NCI-H1105 (cell line): ENCODE data around the gene MZF1.
"Not testable (repeated sequence)": the region's sequence is repeated elsewhere in the genome, so short reads cannot be mapped to it uniquely, and the experiment has no call there.

Experiments
- DNase-seq: peaks from one replicate; lab custom pipeline; 2025; lab: John Stamatoyannopoulos, UW

Gene MZF1

DNA sequence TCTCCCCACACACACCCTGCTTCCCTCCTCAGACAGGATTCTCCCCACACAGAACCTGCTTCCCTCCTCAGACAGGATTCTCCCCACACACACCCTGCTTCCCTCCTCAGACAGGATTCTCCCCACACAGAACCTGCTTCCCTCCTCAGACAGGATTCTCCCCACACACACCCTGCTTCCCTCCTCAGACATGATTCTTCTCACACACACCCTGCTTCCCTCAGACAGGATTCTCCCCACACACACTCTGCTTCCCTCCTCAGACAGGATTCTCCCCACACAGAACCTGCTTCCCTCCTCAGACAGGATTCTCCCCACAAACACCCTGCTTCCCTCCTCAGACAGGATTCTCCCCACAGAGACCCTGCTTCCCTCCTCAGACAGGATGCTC, 34.0 kb downstream of the MZF1 start:
- not testable (repeated sequence) for DNase-seq

DNA sequence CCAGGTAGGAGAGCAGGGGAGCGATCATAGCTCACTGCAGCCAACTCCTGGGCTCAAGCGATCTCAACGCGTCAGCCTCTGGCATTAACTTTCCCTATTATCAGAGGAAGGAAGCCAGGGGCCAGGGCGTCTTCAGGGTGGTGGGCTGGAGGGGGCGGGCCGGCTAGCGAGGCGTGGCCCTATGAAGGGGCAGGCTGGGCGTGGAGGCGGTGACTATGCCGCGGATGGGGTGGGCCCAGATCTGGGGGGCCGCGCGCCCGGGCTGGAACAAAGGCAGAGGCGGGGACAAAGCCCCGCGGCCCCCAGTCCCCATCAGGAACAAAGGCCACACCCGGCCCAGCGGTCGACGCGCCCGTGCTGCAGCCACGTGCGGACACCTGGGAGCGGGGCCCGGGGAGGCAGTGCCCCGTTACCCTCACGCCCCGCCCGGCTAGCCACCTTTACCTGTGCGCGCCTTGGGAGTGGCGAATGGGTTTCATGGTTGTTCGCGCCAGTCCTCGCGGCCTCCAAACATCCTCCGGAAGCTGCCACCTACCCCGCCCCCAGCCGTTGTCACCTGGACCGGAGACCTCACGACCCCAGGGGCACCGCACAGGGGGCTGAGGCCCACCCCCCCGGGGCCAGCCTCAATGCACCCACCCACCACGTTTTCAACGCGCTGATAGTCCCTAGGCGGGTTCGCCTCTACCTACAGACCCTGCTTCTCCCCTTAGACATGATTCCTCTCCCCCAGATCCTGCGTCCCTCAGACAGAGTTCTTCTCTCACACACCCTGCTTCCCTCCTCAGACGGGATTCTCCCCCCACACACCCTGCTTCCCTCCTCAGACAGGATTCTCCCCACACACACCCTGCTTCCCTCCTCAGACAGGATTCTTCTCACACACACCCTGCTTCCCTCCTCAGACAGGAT, 34.6 kb downstream of the MZF1 start:
- no peak for DNase-seq

DNA sequence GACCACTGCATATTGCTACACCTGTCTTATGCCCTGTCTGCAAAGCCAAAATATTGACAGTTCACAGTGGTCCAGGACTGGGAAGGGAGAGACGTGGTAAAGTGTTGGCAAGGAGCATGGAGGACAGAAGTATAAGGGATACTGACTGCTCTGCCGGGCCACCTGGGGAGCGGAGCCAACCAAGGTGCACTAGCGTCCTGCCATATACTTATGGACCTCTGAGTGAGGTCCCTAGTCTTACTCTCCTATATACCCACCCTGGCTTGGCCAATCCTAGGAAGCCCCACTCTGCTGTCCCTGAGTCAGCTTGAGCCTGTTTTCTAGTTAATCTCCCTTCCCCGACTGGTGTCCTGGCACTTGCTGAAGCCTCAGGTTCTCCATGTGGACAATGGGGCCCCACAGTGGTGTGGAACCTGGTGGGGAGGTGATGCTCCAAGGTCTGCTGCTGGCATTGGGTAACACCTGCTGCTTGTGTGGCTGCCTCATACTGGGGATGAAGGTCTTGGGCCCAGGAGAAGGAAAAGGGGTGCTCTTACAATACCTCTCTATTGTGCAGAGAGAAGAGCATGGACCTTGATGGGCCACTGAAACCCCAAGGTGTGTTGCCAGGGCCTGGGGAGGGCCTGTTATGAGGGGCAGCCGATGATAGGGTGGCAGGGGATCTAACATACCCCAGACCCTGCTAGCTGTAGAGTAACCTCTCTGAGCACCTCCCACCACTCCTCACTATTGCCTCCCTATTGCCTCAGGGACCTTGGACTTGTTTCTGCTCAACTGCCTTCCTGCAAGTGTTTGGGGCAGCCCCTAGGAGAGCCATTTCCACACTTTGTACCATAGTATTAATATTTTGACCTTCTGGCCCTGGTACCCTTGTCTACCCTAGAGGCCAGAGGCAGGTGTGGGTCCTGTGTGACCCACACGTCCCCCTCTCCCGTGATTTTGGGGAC, 36.0 kb downstream of the MZF1 start:
- no peak for DNase-seq

DNA sequence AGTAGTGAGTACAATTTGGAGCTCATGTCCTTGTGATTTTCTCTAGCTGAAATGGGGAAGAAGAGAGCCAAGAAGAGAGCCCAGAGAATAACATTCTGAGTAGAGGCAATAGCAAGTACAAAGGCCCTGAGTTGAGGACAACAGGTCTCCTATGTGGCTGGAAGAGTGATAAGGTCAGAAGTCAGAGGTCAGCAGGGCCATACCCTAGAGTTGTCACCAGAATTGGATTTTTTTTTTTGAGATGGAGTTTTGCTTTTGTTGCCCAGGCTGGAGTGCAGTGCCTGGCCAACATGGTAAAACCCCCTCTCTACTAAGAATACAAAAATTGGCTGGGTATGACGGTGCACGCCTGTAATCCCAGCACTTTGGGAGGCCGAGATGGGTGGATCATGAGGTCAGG, 37.3 kb downstream of the MZF1 start:
- DNase-seq = no peak

DNA sequence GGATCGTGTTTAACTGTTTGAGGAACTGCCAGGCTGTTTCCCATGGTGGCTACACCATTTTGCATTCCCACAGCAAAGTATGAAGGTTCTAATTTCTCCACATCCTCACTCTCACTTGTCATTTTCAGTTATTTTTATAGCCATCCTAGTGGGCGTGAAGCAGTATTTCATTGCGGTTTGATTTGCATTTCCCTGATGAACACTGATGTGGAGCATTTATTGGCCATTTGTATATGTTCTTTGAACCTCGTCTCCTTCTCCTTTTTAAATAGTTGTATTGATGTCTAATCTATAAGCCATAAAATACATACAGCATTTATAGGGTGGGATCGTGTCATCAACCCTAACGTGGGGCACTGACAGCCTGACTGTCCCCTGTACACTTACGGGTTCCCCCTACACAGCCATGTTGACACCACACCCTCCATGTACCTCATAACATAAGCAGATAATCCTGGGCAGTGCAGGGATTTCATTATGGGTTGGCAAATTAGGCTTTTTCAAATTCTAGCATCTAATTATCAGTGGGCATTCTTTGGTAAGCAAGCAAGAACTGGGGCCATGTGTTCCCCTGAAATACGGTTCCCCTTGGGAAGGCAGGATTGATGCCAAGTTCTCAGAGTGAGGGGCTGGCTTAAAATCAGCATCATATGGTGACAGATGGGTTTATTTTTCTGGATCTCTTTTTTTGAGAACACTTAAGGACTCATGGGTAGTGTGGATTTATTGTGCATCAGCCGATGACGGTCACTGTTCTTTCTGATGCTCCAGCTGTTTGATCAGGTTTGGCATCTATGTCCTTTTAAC, 41.9 kb downstream of the MZF1 start:
- no peak for DNase-seq

DNA sequence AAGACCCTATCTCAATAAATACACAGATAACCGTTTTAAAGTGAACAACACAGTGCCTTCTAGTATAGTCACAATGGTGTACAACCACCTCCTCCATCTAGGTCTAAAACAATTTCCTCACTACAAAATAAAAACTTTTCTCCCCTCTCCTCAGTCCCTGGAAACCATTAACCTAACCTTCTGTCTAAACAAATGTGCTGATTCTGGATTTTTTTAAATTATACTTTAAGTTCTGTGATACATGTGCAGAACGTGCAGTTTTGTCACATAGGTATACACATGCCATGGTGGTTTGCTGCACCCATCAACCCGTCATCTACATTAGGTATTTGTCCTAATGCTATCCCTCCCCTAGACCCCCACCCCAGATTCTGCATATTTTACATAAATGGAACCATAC, 43.7 kb downstream of the MZF1 start:
- no peak for DNase-seq

DNA sequence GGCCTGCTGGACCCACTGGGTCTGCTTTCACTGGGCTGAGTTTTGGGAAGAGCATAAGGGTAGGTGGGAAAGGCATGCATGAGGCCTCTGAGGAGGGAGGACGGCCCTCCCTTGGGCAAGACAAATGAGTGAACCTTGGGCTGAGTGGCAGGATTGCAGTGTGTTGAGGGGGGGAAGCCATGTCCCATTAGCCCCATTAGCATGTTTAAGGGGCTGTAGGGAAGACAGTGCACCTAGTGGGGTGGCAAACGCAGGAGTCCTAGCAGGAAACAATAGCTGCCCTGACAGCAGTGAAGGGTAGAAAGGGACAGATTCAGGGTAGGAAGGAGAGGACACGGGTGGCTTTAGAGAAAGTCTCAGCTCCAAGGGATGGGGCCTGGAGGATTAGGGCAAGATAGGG, 50.4 kb downstream of the MZF1 start:
- no peak for DNase-seq

DNA sequence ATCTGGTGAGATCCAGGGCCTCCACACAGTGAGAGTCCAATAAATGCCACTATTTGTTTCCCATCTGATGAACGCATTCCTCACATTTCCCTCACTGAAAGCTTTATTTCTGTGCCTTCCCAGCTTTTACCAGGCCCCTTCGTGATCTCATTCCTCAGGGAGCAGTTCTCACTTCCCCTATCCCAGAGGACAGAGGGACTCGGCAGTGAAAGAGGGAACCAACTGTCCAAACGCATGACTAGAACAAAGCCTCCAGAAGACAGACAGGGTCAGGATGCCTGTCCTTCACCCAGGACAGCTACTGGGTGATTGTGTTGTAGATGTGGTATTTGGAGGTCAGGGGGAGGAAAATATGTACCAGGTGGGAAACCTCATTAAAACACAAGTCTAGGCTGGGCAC, 51.5 kb downstream of the MZF1 start:
- no peak for DNase-seq

DNA sequence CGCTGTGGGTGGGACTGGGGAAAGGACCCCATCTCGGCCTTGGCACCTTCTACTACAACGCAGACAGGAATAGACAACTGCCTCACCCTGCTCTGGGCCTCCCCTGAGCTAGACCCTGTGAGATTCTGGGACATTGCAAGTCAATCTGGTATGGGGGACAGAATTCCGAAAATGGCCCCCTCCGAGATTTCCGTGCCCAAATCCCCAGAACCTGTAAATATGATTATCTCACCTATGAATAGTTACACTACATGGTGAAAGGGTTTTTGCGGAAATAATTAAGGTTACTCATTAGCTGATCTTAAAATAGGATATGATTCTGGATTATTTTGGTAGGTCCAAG, 52.9 kb downstream of the MZF1 start:
- no peak for DNase-seq

DNA sequence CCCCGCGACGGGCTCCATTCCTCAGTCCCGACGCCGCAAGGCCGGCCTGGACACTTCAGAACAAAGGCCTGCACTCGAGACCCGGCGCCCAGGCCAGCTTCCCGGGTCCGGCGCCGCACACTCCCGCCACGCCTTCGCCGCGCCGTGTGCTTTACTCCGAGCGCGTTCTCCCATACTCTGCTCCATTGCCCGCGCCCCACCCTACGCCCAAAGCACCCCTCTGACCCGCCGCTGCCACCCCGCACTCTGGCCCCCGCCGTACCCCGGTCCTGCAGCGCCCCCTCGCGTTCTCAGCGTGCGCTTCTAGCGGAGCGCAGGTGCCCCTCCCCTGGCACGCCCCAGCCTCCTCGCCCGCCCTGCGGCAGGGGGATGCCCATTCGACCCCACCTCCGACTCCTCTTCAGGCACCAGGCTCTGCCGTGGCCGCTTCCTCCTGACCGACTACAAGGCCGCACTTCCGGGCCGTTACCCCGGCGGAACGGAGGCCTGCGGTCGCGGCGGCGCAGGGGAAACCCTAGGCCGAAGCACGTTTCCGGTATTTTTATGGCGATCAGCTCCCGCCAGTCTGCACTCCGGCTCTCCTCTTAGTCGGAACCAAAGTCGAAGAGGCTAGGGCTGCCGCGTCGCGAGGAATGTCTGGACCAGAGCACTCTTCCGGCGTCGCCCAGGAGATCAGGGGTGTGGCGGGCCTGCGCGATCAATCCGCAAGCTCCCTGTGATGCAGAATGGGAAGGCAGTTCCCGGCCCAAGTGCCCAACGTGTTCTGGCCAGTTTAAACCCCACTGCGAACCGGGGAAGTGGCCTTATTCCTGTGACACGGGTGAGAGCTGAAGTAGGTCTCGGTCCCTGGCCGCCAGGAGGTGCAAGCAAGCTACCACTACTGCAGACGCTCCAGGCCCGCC, 53.5 kb downstream of the MZF1 start, which contains the start of gene ZBTB45:
TSS of gene ZBTB45 (minus strand) at position 456 of the 902 bp plus-strand sequence. CDS start 2,137 bp downstream, outside the sequence.
- peak; percentile 92 for DNase-seq

DNA sequence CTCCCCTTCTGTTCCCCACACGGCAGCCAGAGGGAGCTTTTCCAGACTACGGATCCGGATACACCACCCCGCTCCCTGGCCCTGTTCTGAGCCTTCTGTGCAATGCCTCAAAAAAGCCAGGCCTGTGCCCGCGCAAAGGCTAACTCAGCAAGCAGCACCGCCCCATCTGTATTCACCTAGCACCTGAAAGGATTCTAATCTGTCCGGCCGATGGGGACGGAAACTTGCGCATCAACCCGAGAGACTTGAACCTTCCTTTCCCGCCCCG, 54.1 kb downstream of the MZF1 start:
- peak; percentile 32 for DNase-seq

DNA sequence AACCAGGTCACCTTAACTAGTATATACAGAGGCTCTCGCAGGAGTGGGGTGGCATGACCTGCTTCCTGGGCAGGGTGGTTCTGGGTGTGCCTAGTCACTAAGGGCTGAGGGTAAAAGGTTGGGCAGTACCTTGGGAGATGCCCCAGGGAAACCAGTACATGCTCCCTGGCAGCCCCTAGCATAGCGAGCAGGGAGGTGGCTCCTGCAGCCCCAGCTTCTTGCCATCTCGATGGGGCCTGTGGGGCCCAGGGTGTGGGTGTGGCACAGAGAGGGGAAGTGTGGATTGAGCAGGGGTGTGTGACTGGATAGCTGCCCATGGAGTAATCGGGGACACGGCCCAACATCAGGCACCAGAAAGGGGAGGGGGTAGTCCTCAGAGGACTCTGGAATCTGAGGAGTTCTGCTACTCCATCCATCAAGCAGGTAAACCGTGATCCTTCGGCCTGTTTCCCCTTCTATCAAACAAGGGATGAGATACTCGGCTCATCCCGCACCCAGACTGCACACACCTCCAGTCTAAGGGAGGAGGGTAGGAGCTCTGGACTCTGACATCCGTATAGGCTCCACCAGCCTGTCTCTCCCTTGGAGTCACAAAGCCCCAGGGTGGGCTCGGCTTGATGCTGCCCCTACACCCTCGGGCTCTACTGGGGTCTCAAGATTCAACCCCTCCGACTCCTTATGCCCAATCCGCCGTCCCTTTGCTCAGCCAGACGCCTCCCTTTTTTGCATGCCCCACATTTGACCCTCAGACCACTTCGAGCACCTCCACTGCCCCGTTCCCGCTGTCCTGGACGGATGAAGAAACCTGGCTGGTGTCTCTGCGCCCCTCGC, 54.7 kb downstream of the MZF1 start:
- no peak for DNase-seq

DNA sequence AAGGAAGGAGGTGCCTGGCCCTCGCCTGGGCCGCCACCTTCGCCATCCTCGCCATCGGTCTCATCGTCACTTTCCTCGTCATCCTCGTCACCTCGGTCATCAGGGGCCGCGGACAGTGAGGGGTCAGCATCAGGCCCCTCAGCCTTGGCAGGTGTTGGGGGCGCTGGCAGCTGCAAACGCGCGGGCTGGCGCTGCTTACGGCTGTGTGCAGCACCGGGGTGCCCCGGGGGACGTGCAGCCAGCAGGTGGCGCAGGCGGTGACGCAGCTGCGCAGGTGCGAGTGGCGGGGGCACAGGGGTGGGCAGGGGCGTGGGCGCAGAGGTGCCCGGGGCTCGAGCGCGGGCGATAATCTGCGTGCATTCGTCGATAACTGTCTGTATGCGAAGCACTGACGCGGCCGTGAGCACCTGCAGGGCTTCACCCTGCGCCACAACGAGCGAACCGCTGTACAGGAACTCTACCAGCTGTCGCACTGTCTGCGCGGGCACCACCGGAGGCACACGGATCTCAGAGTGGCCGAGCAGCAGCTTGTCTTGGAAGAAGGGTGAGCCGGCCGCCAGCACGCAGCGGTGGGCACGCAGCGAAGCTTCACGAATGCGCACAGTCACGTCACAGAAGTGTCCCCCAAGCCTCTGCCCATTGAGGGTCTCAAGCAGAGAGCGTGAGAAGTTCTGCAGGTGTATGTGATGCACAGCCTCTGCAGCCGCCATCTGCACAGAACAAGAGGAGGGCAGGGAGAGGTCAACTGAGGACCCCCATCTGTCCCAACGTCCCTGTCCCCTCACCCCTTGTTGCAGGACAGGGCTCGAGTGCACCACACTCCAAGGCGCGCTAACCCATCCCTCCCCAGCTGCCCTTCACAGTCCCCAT, 55.9 kb downstream of the MZF1 start:
- no peak for DNase-seq

DNA sequence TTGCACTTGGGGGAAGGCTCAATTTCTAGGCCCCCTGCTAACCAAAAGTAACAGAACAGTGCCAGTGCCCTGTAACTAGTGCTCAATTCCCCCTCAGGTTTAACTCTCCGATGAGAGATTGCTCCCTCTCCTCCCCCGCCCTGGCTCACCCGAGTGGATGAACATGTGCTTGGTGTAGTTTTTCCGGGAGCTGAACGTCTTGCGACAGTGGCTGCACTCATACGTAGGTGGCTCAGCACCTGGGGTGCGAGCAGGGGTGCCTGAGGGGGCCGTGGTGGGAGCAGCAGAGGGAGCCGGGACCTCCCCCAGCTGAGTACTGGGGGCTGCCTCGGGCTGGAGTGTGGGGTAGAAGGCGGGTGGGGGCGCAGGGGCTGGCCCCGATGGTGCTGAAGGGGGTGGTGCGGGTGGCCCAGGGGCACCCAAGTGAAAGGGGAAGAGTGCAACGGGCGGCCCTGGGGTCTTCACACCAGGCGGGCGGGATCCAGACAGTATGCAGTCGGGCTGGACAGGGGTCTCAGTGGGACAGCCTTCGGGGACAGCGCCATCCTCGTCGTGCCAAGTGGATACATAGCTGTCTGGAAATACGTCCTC, 56.8 kb downstream of the MZF1 start:
- no peak for DNase-seq

DNA sequence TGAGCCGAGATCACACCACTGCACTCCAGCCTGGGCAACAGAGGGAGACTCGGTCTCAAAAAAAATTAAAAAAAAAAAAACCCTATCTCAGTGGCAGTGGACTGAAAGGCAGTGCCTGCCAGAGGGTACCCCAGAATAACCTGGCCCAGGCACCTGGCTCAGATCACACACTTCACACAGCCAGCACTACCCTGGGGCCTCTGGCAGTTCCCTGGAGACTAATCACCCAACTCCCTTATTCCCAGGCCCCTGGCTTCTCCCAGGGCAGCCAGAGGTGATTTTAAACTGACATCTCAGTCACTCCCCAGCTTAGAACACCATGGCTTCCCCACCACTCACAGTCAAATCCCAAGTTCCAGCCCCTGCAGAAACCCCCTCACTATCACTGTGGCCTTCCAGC, 57.9 kb downstream of the MZF1 start:
- DNase-seq = no peak

DNA sequence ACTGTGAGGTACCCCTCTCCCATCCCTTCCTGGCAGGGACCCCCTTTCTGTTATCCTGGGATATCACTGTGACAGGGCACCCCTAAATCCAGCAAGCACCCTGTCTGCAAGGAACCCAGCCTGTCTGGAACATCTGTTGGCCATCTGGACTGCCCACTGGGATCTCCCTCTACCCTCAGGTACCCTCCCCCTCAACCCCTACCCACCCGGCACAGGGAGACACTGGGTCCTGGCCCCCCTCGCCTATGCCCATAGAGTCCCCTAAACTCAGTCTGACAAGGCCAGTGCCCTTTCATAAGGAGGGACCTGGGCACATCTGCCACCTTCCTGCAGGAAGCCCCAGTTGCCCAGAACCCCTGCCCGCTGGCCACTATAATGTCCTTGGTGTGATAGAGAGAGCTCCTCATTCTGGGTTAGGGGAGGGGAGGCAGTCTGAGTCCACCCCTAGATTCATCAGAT, 58.5 kb downstream of the MZF1 start:
- DNase-seq = no peak

DNA sequence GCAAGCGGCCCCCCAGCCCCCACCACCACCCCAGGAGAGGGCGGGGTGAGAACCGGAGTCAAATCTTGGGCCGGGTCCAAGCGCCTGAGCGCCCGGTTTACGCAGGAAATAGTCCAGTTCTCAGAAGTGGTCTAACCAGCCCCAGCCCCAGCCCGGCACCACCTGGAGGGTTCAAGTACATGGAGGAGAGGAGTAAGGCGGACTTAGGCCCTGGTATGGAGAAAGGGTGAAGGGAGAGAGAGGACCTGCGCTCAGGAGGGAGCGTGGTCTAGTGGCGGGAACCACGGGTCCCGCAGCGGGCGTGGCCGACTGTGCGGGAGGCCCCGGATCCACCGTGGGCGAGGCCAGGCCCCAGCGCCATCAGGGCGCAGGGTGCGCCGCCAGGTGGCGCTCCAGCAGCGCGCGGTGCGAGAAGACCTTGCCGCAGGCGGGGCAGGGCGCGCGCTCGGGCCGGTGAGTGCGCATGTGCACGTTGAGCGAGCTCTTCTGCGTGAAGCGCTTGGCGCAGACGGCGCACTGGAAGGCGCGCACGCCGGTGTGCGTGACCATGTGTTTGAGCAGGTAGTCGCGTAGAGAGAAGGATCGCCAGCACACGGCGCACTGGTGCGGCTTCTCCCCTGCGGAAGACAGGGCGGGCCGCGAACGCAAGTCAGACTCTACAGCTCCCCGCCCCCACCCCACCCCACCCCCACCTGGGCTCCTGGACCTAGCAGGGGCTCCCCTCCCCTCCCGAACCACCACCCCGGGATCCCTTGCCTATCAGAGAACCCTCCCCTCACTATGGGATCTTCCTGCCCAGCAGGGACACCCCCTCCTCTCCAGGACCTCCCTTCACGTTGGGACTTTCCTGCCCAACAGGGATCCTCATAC, 59.2 kb downstream of the MZF1 start:
- peak; percentile 88 for DNase-seq

DNA sequence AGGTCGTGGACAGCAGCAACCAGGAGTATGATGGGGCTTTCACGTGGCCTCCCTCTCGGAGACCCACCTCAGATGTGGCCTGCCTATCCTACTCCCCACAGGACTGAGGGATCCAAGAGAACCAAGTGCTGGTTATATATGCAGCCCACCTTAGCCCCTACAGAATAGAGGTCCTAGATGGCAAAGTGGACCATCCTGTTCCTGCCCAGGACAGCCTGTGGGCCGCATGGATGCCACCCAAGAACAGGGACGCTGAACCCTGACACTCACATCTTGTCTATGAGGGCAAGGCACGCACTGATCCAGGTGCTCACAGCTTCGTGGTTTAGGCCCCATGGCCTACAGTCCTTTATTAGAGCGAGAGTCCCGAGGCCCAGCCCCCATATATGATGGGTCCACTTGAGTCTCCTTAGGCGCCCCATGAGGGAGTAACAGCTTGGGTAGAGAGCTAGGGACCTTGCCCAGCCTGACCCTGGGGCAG, 59.9 kb downstream of the MZF1 start:
- DNase-seq = no peak
